Lower lobe of right lung (tissue), 2 donors: ENCODE measurements around the gene TMEM200A. TPM values are rescaled to one million over a fixed set of nuclear protein-coding genes. Genes with fewer than 3 reads are reported as not detected.

Experiments
- ATAC-seq, 2 donors: fragments of 200-7000 bp; cut with Tn5 transposase; one replicate each; pipeline ENCODE4 v1.9.1; 2020 to 2022; ENCODE audit warnings: mild to moderate bottlenecking in 2 of 2, moderate library complexity in 2 of 2
- DNase-seq: peaks from one replicate; pipeline ENCODE4 v3.0.0-alpha.2; 2020
- H3K27ac ChIP-seq: fragments of 200-600 bp; one replicate; pipeline ENCODE4 v1.8.0; 2022
- H3K27me3 ChIP-seq: fragments of 200-600 bp; one replicate; pipeline ENCODE4 v1.8.0; 2022; ENCODE audit warnings: low read depth
- H3K36me3 ChIP-seq: fragments of 200-600 bp; one replicate; pipeline ENCODE4 v1.8.0; 2022; ENCODE audit warnings: mild to moderate bottlenecking
- H3K4me1 ChIP-seq: fragments of 200-600 bp; one replicate; pipeline ENCODE4 v1.8.0; 2022
- H3K4me3 ChIP-seq: fragments of 200-600 bp; one replicate; pipeline ENCODE4 v1.8.0; 2022; ENCODE audit warnings: mild to moderate bottlenecking
- H3K9me3 ChIP-seq: fragments of 200-600 bp; one replicate; pipeline ENCODE4 v1.8.0; 2022
- intact Hi-C: fragments of 100-400 bp; cut with DNase I; formaldehyde crosslinking; loops from one replicate; pipeline ENCODE4 v1.11.0; 2022
- total RNA-seq: library from RNA; stranded (reverse); fragmentation: NEBNext Ultra II Directional; extraction: Animal tissue kit (Norgen Biotek cat#: 25700); gene quantifications from one replicate; pipeline ENCODE4 v1.2.1, GENCODE V29; 2021
- TF ChIP-seq, protein P1 (sequence below): fragments of 200-600 bp; IDR thresholded peaks from one replicate; pipeline ENCODE4 v1.8.0; 2022; ENCODE audit warnings: antibody characterized with exemption, mild to moderate bottlenecking
- donor health status: DM: no; HTN: yes; CAD: no; lungs with severe emphysema.

Gene TMEM200A
- total RNA-seq, 1 donor from 2014 or later = 4.3 TPM

DNA sequence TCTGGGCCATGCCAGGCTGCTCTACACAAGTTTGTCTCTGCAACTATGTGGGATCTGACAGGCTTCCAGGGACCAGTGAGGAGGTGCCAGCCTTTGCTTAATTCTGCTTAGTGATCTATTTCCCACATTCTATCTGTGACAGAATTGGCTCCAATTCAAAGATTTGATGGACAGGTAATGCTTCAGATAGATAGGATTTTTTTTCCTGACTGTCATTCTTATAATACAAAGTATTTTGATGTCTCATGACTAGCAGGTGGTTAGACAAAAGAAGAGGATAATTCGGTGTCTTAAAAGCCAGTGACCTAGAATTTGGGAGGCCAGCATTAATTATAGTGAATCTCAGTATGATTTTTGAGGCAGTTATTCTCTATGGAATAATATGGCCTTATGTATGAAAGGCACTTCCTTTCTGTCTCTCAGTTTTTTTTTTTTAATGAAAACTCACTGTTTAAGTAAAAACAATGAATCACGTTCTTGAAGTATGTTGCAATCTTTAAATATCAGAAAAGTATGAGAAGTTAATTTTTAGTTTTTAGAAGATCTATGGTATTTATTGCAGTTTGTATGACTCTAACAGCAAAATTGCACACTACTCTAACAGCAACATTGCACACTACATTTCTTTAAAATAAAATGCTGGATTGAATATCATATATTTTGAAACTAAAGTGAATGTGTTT is 43.7 kb downstream of the TMEM200A start:
- Histone ChIP-seq H3K4me1 (no peaks in the 10 kb centered on the region), H3K4me3 (no peak overlapping the region), H3K27ac (no peak overlapping the region), H3K36me3 (no peaks in the 10 kb centered on the region), H3K27me3 (no peaks in the 10 kb centered on the region), H3K9me3 (no peaks in the 10 kb centered on the region)
- no peak for ATAC-seq
- TF ChIP-seq, protein P1, sequence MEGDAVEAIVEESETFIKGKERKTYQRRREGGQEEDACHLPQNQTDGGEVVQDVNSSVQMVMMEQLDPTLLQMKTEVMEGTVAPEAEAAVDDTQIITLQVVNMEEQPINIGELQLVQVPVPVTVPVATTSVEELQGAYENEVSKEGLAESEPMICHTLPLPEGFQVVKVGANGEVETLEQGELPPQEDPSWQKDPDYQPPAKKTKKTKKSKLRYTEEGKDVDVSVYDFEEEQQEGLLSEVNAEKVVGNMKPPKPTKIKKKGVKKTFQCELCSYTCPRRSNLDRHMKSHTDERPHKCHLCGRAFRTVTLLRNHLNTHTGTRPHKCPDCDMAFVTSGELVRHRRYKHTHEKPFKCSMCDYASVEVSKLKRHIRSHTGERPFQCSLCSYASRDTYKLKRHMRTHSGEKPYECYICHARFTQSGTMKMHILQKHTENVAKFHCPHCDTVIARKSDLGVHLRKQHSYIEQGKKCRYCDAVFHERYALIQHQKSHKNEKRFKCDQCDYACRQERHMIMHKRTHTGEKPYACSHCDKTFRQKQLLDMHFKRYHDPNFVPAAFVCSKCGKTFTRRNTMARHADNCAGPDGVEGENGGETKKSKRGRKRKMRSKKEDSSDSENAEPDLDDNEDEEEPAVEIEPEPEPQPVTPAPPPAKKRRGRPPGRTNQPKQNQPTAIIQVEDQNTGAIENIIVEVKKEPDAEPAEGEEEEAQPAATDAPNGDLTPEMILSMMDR = no peak
- intact Hi-C loops = no loop called here
- DNase-seq = no peak

DNA sequence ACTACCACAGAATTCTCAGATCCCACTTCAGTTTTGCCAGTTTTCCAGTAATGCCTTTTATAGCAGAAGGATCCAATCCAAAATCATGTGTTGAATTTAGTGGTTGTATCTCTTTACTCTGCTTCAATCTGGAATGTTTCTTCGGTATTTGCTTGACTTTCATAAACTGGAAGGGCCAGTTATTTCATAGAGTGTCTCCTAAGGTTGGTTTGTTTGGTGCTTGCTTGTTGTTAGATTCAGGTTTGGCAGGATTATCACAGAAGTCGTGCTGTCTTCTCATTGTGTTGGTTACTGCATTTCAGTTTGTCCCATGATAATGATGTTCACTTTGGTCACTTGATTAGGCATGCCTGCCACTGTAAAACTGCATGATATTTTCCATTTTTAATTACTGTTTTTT is 45.7 kb downstream of the TMEM200A start:
- ATAC-seq (no peak), DNase-seq (no peak)
- intact Hi-C loops = no loop called here
- TF ChIP-seq, protein P1 = no peak
- no peaks in the 10 kb centered on the region for H3K36me3 ChIP-seq
- H3K4me1 ChIP-seq = no peaks in the 10 kb centered on the region
- no peak overlapping the region for H3K4me3 ChIP-seq
- H3K9me3 ChIP-seq = no peaks in the 10 kb centered on the region
- no peak overlapping the region for H3K27ac ChIP-seq
- H3K27me3 ChIP-seq = no peaks in the 10 kb centered on the region

DNA sequence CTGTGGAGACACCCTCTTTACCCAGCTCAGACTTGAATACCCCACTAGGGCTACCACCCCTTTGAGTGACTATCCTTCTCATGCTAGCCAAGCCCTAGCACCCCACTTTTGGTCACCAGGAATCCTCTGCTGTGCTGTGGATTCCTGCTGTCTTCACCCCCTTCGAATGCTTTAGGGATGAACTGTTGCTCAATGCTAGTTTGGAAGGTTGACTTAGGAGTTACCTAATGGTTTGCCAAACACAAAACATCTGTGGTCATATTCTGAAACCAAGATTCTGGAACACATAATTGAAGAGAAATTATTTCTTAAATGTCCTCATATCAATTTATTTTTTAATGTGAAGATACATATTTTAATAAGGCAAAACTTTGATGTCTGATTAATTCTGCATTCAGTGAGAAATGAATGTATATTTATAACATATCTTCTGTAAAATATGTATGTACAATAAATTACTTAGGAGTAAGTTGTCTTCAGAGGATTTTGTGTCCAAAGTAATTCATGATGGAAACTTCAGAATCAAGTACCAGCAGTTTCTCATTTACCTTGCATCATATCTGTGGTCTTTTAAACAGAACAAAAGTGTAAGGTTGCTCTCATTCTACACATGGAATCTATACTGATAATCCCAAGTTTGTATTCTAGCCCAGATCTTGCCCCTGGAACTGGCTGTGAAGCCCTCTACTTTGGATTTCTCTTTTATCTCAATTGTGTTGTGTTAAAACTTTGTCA is 46.9 kb downstream of the TMEM200A start:
- intact Hi-C loops = no loop called here
- ATAC-seq (no peak), DNase-seq (no peak)
- no peaks in the 10 kb centered on the region for H3K4me1 ChIP-seq
- H3K27ac ChIP-seq = no peak overlapping the region
- H3K9me3 ChIP-seq = no peaks in the 10 kb centered on the region
- TF ChIP-seq, protein P1 = no peak
- H3K27me3 ChIP-seq = no peaks in the 10 kb centered on the region
- H3K4me3 ChIP-seq = no peak overlapping the region
- H3K36me3 ChIP-seq = no peaks in the 10 kb centered on the region

DNA sequence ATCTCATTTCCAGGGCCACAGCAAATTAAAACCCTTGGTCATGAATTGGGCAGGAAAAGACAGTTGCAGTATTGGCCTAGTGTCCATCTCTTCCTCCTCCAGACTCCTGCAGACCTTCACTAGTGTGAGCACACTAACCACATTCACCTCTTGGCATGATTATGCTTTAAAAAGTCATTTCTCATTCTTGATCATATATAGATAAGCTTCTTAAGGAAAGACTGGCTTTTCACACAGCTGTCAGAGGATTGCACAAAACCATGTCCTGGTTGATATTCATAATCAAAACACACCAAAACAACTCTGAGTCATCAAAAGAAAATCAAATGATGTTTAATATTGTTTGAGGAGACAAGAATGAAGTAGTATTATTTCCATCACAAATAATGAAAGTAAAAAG is 52.1 kb downstream of the TMEM200A start:
- no peak for ATAC-seq
- Histone ChIP-seq H3K9me3 (no peaks in the 10 kb centered on the region), H3K36me3 (no peaks in the 10 kb centered on the region), H3K27me3 (no peaks in the 10 kb centered on the region), H3K27ac (no peak overlapping the region), H3K4me1 (no peaks in the 10 kb centered on the region), H3K4me3 (no peak overlapping the region)
- no peak for DNase-seq
- intact Hi-C loops = no loop called here
- TF ChIP-seq, protein P1 = no peak

DNA sequence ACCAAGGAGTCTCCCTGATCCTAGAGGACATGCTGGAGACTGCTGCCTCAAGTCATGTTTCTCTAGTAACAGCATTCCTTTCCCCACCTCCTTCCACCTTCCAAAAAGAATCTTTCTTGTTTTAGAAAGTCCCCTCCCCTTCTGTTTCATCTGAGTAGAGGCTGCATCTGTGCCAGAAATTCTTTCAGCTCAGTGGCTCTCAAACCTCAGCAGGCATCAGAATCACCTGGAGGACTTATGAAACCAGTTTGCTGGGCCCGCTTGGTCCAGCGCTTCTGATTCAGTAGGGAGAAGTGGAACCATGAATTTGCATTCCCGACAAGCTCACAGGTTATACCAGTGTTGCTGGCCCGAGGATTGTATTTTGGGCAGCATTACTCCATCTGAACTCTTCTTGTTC is 55.1 kb downstream of the TMEM200A start:
- Histone ChIP-seq H3K9me3 (no peaks in the 10 kb centered on the region), H3K27ac (no peak overlapping the region), H3K27me3 (no peaks in the 10 kb centered on the region), H3K4me1 (no peaks in the 10 kb centered on the region), H3K4me3 (no peak overlapping the region), H3K36me3 (no peaks in the 10 kb centered on the region)
- ATAC-seq (no peak), DNase-seq (no peak)
- TF ChIP-seq, protein P1 = no peak
- intact Hi-C loops = no loop called here
